Measurements from ENCODE around the gene COL8A2. TPM values are rescaled to one million over a fixed set of nuclear protein-coding genes. Genes with fewer than 3 reads are reported as not detected.

The COL8A2 gene
- under 1 TPM in 1 of 3 donors, not detected in 2; 0.12 TPM for polyA plus RNA-seq

- Mint-ChIP-seq H3K9me3 (no peaks in the 10 kb centered on the region), H3K27ac (no peak within 1 kb of the TSS), H3K4me3 (peak within 1 kb of the TSS; percentile 50 to 77 (median 60)), H3K4me1 (peaks cover 23 to 24% of the 10 kb centered on the region in 2 donors), H3K27me3 (ENCODE audit: low read depth in 3 of 3) (peaks cover 2 to 13% (median 5%) of the 10 kb centered on the region in 3 donors), H3K36me3 (peaks cover 0 to 3% (median 0%) of the 10 kb centered on the region in 3 donors)
- no peak for DNase-seq
Observed at GRCh38 chr1:36125129-36125991, at the start of gene COL8A2. Gene COL8A2, minus strand, starts transcription at chr1:36125222. Its CDS starts 24,980 bp downstream, at chr1:36100242.

GRCh38 chr1:36174713-36175112 is 49.7 kb upstream of the COL8A2 start:
- Mint-ChIP-seq H3K36me3 (peaks cover 0 to 37% (median 15%) of the 10 kb centered on the region in 3 donors), H3K27me3 (ENCODE audit: low read depth in 3 of 3) (peaks cover 0 to 4% (median 0%) of the 10 kb centered on the region in 3 donors), H3K27ac (peak overlapping the region in 3 of 6 donors; percentile 10 to 79 (median 62)), H3K4me1 (peaks cover 13 to 22% of the 10 kb centered on the region in 2 donors), H3K9me3 (no peaks in the 10 kb centered on the region), H3K4me3 (no peak overlapping the region)
- DNase-seq: no peak

GRCh38 chr1:36172983-36173382 is 48.0 kb upstream of the COL8A2 start:
- H3K4me1 Mint-ChIP-seq: peaks cover 20 to 31% of the 10 kb centered on the region in 2 donors
- no peak overlapping the region for H3K4me3 Mint-ChIP-seq
- H3K9me3 Mint-ChIP-seq: no peaks in the 10 kb centered on the region
- peaks cover 0 to 4% (median 0%) of the 10 kb centered on the region in 3 donors for H3K27me3 Mint-ChIP-seq (ENCODE audit: low read depth in 3 of 3)
- H3K27ac Mint-ChIP-seq: peak overlapping the region in 2 of 6 donors; percentile 29 to 30
- H3K36me3 Mint-ChIP-seq: peaks cover 0 to 31% (median 15%) of the 10 kb centered on the region in 3 donors
- DNase-seq: no peak

- H3K4me3 Mint-ChIP-seq: no peak overlapping the region
- H3K4me1 Mint-ChIP-seq: peaks cover 21 to 33% of the 10 kb centered on the region in 2 donors
- H3K27me3 Mint-ChIP-seq (ENCODE audit: low read depth in 3 of 3): peaks cover 0 to 4% (median 0%) of the 10 kb centered on the region in 3 donors
- peak overlapping the region in 1 of 6 donors; percentile 29 for H3K27ac Mint-ChIP-seq
- H3K9me3 Mint-ChIP-seq: no peaks in the 10 kb centered on the region
- peaks cover 0 to 29% (median 15%) of the 10 kb centered on the region in 3 donors for H3K36me3 Mint-ChIP-seq
- no peak for DNase-seq
Observed at GRCh38 chr1:36172017-36172747, 47.2 kb upstream of the COL8A2 start.

GRCh38 chr1:36170643-36171412 is 45.8 kb upstream of the COL8A2 start:
- Mint-ChIP-seq H3K4me3 (no peak overlapping the region), H3K4me1 (peaks cover 32 to 47% of the 10 kb centered on the region in 2 donors), H3K9me3 (no peaks in the 10 kb centered on the region), H3K27ac (peak overlapping the region in 5 of 6 donors; percentile 12 to 78 (median 59)), H3K27me3 (ENCODE audit: low read depth in 3 of 3) (peaks cover 0 to 4% (median 0%) of the 10 kb centered on the region in 3 donors), H3K36me3 (peaks cover 5 to 30% (median 20%) of the 10 kb centered on the region in 3 donors)
- DNase-seq: no peak

GRCh38 chr1:36168514-36168913 is 43.5 kb upstream of the COL8A2 start:
- peaks cover 40 to 53% of the 10 kb centered on the region in 2 donors for H3K4me1 Mint-ChIP-seq
- no peak for DNase-seq
- peak overlapping the region; percentile 13 to 78 (median 64) for H3K27ac Mint-ChIP-seq
- H3K36me3 Mint-ChIP-seq: peaks cover 5 to 21% (median 14%) of the 10 kb centered on the region in 3 donors
- peak overlapping the region in 2 of 5 donors; percentile 1 to 12 for H3K4me3 Mint-ChIP-seq
- H3K27me3 Mint-ChIP-seq (ENCODE audit: low read depth in 3 of 3): peaks cover 0 to 6% (median 0%) of the 10 kb centered on the region in 3 donors
- H3K9me3 Mint-ChIP-seq: no peaks in the 10 kb centered on the region

GRCh38 chr1:36166938-36167905 is 42.2 kb upstream of the COL8A2 start:
- no peak for DNase-seq
- peaks cover 52 to 65% of the 10 kb centered on the region in 2 donors for H3K4me1 Mint-ChIP-seq
- peak overlapping the region in 1 of 5 donors; percentile 43 for H3K4me3 Mint-ChIP-seq
- peak overlapping the region; percentile 17 to 82 (median 56) for H3K27ac Mint-ChIP-seq
- peaks cover 0 to 3% (median 0%) of the 10 kb centered on the region in 3 donors for H3K27me3 Mint-ChIP-seq (ENCODE audit: low read depth in 3 of 3)
- peaks cover 5 to 13% (median 13%) of the 10 kb centered on the region in 3 donors for H3K36me3 Mint-ChIP-seq
- no peaks in the 10 kb centered on the region for H3K9me3 Mint-ChIP-seq

GRCh38 chr1:36166136-36166535 is 41.1 kb upstream of the COL8A2 start:
- Mint-ChIP-seq H3K27me3 (ENCODE audit: low read depth in 3 of 3) (peaks cover 0 to 9% (median 0%) of the 10 kb centered on the region in 3 donors), H3K4me1 (peaks cover 63 to 76% of the 10 kb centered on the region in 2 donors), H3K9me3 (no peaks in the 10 kb centered on the region), H3K27ac (peak overlapping the region in 5 of 6 donors; percentile 19 to 77 (median 72)), H3K36me3 (peaks cover 5 to 13% (median 13%) of the 10 kb centered on the region in 3 donors), H3K4me3 (no peak overlapping the region)
- no peak for DNase-seq

- Mint-ChIP-seq H3K4me3 (no peak overlapping the region), H3K27me3 (ENCODE audit: low read depth in 3 of 3) (peaks cover 0 to 9% (median 3%) of the 10 kb centered on the region in 3 donors), H3K9me3 (no peaks in the 10 kb centered on the region), H3K27ac (peak overlapping the region in 3 of 6 donors; percentile 66 to 77 (median 76)), H3K4me1 (peaks cover 68 to 79% of the 10 kb centered on the region in 2 donors), H3K36me3 (peaks cover 5 to 12% (median 7%) of the 10 kb centered on the region in 3 donors)
- no peak for DNase-seq
Observed at GRCh38 chr1:36165145-36165544, 40.1 kb upstream of the COL8A2 start.

GRCh38 chr1:36164361-36164760 is 39.3 kb upstream of the COL8A2 start:
- peaks cover 72 to 80% of the 10 kb centered on the region in 2 donors for H3K4me1 Mint-ChIP-seq
- H3K36me3 Mint-ChIP-seq: peaks cover 5 to 8% (median 8%) of the 10 kb centered on the region in 3 donors
- H3K27ac Mint-ChIP-seq: peak overlapping the region; percentile 62 to 88 (median 71)
- no peaks in the 10 kb centered on the region for H3K9me3 Mint-ChIP-seq
- no peak overlapping the region for H3K4me3 Mint-ChIP-seq
- H3K27me3 Mint-ChIP-seq (ENCODE audit: low read depth in 3 of 3): peaks cover 0 to 10% (median 3%) of the 10 kb centered on the region in 3 donors
- no peak for DNase-seq

- DNase-seq: no peak
- peaks cover 0 to 10% (median 3%) of the 10 kb centered on the region in 3 donors for H3K27me3 Mint-ChIP-seq (ENCODE audit: low read depth in 3 of 3)
- peaks cover 76 to 86% of the 10 kb centered on the region in 2 donors for H3K4me1 Mint-ChIP-seq
- no peak overlapping the region for H3K4me3 Mint-ChIP-seq
- peaks cover 5 to 8% (median 8%) of the 10 kb centered on the region in 3 donors for H3K36me3 Mint-ChIP-seq
- H3K27ac Mint-ChIP-seq: peak overlapping the region; percentile 89 to 99 (median 97)
- no peaks in the 10 kb centered on the region for H3K9me3 Mint-ChIP-seq
Observed at GRCh38 chr1:36163426-36163825, 38.4 kb upstream of the COL8A2 start.

GRCh38 chr1:36162680-36163239 is 37.7 kb upstream of the COL8A2 start:
- Mint-ChIP-seq H3K4me3 (peak overlapping the region; percentile 73 to 85 (median 75)), H3K27ac (peak overlapping the region; percentile 89 to 99 (median 97)), H3K9me3 (no peaks in the 10 kb centered on the region), H3K27me3 (ENCODE audit: low read depth in 3 of 3) (peaks cover 3 to 10% (median 4%) of the 10 kb centered on the region in 3 donors), H3K36me3 (peaks cover 5 to 8% (median 8%) of the 10 kb centered on the region in 3 donors), H3K4me1 (peaks cover 80 to 88% of the 10 kb centered on the region in 2 donors)
- DNase-seq: no peak

Measured in immature natural killer cell (primary cell).